GM23248 (cell line): Measurements from ENCODE around the gene SAG.

Experiments used
- EZH2 ChIP-seq: fragments of 200-600 bp; sonication (generic); IDR thresholded peaks from 2 replicates; pipeline ENCODE4 v1.6.1; 2018; ENCODE audit warnings: antibody characterized with exemption, mild to moderate bottlenecking; ENCODE audit not compliant: insufficient read depth, poor library complexity, severe bottlenecking
- EZH2phosphoT487 ChIP-seq: fragments of 200-600 bp; sonication (generic); IDR thresholded peaks from 2 replicates; pipeline ENCODE4 v1.6.1; 2018; ENCODE audit warnings: antibody characterized with exemption, moderate library complexity, mild to moderate bottlenecking, low read depth; ENCODE audit not compliant: insufficient read depth

DNA sequence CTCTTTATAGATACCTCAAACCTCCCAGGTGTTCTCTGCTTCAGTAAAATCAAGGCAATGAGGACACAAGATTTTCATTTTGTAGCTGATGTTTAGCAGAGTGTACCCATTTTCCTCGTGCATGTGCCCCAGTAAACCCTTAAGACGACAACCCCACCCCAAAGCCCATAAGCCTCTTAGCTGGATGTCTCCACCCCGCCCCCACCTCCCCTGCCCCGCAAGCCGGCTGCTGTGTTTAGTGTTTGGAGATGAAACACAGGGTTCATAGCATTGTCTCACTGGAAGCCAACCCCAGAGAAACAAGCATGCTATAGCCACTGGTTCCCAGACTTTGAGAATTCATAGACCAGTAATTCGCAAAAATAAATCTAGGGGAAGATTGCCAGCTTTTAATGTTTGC is 5.8 kb upstream of the SAG start:
- TF ChIP-seq EZH2phosphoT487 (no peak), EZH2 (no peak)
